WTC11 (cell line): Measurements from ENCODE around the gene MUC2.

ENCODE experiments used
- FOXJ3 ChIP-seq: sonication (generic); formaldehyde crosslinking; IDR thresholded peaks from 2 replicates; pipeline ENCODE4 v1.9.0; 2021; ENCODE audit warnings: missing genetic modification reagents, mild to moderate bottlenecking, borderline replicate concordance
- FOXP1 ChIP-seq: sonication (generic); formaldehyde crosslinking; IDR thresholded peaks from 2 replicates; pipeline ENCODE4 v1.8.0; 2022; ENCODE audit warnings: missing genetic modification reagents, mild to moderate bottlenecking, moderate library complexity, borderline replicate concordance
- GTF2I ChIP-seq: fragments of 250-450 bp; sonication (Bioruptor Pico); conservative IDR thresholded peaks from 2 replicates; pipeline ENCODE4 v1.4.0; 2021; ENCODE audit warnings: mild to moderate bottlenecking
- JUN ChIP-seq: sonication (generic); formaldehyde crosslinking; IDR thresholded peaks from 2 replicates; pipeline ENCODE4 v1.8.0; 2023; ENCODE audit warnings: mild to moderate bottlenecking, missing genetic modification reagents
- ZNF317 ChIP-seq: sonication (generic); formaldehyde crosslinking; IDR thresholded peaks from 2 replicates; pipeline ENCODE4 v1.8.1; 2023; ENCODE audit warnings: low read depth, mild to moderate bottlenecking, moderate library complexity, missing genetic modification reagents, borderline replicate concordance
- TF ChIP-seq, protein P1 (sequence below): fragments of 200-600 bp; IDR thresholded peaks from 2 replicates; pipeline ENCODE4 v1.8.0; 2022; ENCODE audit warnings: antibody characterized with exemption
- TF ChIP-seq, protein P2 (sequence below): fragments of 250-450 bp; sonication (Bioruptor Pico); IDR thresholded peaks from 2 replicates; pipeline ENCODE4 v2.1.2; 2022; ENCODE audit warnings: mild to moderate bottlenecking, moderate library complexity
- TF ChIP-seq, protein P3 (sequence below): sonication (generic); formaldehyde crosslinking; IDR thresholded peaks from 2 replicates; pipeline ENCODE4 v1.8.1; 2022; ENCODE audit warnings: missing genetic modification reagents, borderline replicate concordance
- TF ChIP-seq, protein P4 (sequence below): sonication (generic); formaldehyde crosslinking; IDR thresholded peaks from 2 replicates; pipeline ENCODE4 v1.8.1; 2022; ENCODE audit warnings: low read depth, mild to moderate bottlenecking, moderate library complexity, missing genetic modification reagents, borderline replicate concordance
- TF ChIP-seq, protein P5 (sequence below): sonication (generic); formaldehyde crosslinking; IDR thresholded peaks from 2 replicates; pipeline ENCODE4 v1.8.0; 2022; ENCODE audit warnings: missing genetic modification reagents

DNA sequence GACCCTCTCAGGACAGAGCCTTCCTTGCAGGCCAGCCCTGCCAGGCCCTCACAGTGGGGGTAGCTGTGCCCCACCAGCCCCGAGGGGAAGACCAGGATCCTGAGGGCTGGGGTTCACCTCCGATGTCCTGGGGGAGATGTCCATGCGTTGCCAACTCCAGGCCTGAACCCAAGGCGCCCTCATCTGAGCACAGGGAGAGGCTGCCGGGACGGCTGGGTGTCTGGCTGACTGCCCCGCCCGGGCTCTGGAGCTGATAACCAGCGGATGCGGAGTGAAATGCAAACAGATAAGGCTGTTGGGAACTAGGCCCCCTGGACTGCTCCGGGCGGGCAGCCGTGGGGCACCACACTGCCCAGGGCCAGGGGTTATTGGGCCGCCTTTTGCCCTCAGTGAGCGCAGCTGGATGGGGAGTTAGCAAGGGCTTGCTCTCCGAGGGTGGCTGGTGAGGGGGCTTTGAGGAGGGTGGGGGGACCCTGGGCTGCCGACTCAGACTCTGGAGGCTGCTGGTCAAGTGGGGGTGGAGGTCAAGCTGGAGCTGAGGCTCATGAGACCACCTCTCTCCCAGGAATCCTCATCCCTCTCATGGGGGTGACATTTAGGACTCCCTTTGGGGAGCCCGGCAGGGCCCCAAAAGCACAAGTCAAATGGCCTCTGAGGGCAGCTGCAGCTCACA, 32.6 kb upstream of the MUC2 start:
- TF ChIP-seq, protein P1, sequence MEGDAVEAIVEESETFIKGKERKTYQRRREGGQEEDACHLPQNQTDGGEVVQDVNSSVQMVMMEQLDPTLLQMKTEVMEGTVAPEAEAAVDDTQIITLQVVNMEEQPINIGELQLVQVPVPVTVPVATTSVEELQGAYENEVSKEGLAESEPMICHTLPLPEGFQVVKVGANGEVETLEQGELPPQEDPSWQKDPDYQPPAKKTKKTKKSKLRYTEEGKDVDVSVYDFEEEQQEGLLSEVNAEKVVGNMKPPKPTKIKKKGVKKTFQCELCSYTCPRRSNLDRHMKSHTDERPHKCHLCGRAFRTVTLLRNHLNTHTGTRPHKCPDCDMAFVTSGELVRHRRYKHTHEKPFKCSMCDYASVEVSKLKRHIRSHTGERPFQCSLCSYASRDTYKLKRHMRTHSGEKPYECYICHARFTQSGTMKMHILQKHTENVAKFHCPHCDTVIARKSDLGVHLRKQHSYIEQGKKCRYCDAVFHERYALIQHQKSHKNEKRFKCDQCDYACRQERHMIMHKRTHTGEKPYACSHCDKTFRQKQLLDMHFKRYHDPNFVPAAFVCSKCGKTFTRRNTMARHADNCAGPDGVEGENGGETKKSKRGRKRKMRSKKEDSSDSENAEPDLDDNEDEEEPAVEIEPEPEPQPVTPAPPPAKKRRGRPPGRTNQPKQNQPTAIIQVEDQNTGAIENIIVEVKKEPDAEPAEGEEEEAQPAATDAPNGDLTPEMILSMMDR: no peak
- no peak for TF ChIP-seq GTF2I (CRISPR knock-in tag)
- TF ChIP-seq, protein P2, sequence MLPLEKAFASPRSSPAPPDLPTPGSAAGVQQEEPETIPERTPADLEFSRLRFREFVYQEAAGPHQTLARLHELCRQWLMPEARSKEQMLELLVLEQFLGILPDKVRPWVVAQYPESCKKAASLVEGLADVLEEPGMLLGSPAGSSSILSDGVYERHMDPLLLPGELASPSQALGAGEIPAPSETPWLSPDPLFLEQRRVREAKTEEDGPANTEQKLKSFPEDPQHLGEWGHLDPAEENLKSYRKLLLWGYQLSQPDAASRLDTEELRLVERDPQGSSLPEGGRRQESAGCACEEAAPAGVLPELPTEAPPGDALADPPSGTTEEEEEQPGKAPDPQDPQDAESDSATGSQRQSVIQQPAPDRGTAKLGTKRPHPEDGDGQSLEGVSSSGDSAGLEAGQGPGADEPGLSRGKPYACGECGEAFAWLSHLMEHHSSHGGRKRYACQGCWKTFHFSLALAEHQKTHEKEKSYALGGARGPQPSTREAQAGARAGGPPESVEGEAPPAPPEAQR (CRISPR knock-in tag): no peak
- no peak for TF ChIP-seq FOXP1
- no peak for TF ChIP-seq FOXJ3 (CRISPR knock-in tag)
- no peak for TF ChIP-seq JUN (CRISPR knock-in tag)
- TF ChIP-seq, protein P3, sequence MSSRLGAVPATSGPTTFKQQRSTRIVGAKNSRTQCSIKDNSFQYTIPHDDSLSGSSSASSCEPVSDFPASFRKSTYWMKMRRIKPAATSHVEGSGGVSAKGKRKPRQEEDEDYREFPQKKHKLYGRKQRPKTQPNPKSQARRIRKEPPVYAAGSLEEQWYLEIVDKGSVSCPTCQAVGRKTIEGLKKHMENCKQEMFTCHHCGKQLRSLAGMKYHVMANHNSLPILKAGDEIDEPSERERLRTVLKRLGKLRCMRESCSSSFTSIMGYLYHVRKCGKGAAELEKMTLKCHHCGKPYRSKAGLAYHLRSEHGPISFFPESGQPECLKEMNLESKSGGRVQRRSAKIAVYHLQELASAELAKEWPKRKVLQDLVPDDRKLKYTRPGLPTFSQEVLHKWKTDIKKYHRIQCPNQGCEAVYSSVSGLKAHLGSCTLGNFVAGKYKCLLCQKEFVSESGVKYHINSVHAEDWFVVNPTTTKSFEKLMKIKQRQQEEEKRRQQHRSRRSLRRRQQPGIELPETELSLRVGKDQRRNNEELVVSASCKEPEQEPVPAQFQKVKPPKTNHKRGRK (CRISPR knock-in tag): no peak
- no peak for TF ChIP-seq ZNF317 (CRISPR knock-in tag)
- TF ChIP-seq, protein P4, sequence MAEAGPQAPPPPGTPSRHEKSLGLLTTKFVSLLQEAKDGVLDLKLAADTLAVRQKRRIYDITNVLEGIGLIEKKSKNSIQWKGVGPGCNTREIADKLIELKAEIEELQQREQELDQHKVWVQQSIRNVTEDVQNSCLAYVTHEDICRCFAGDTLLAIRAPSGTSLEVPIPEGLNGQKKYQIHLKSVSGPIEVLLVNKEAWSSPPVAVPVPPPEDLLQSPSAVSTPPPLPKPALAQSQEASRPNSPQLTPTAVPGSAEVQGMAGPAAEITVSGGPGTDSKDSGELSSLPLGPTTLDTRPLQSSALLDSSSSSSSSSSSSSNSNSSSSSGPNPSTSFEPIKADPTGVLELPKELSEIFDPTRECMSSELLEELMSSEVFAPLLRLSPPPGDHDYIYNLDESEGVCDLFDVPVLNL (CRISPR knock-in tag): no peak
- TF ChIP-seq, protein P5, sequence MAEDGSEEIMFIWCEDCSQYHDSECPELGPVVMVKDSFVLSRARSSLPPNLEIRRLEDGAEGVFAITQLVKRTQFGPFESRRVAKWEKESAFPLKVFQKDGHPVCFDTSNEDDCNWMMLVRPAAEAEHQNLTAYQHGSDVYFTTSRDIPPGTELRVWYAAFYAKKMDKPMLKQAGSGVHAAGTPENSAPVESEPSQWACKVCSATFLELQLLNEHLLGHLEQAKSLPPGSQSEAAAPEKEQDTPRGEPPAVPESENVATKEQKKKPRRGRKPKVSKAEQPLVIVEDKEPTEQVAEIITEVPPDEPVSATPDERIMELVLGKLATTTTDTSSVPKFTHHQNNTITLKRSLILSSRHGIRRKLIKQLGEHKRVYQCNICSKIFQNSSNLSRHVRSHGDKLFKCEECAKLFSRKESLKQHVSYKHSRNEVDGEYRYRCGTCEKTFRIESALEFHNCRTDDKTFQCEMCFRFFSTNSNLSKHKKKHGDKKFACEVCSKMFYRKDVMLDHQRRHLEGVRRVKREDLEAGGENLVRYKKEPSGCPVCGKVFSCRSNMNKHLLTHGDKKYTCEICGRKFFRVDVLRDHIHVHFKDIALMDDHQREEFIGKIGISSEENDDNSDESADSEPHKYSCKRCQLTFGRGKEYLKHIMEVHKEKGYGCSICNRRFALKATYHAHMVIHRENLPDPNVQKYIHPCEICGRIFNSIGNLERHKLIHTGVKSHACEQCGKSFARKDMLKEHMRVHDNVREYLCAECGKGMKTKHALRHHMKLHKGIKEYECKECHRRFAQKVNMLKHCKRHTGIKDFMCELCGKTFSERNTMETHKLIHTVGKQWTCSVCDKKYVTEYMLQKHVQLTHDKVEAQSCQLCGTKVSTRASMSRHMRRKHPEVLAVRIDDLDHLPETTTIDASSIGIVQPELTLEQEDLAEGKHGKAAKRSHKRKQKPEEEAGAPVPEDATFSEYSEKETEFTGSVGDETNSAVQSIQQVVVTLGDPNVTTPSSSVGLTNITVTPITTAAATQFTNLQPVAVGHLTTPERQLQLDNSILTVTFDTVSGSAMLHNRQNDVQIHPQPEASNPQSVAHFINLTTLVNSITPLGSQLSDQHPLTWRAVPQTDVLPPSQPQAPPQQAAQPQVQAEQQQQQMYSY (CRISPR knock-in tag): no peak
